NCI-H510A treated with DMSO at 0.1 percent for 48 hours (cell line): Measurements from ENCODE around the gene HOXD13.

Experiments
- DNase-seq: peaks from one replicate; lab custom pipeline; 2025; lab: John Stamatoyannopoulos, UW

Gene HOXD13

GRCh38 chr2:176132205-176133171 is 40.0 kb downstream of the HOXD13 start:
- DNase-seq, result no peak

- no peak for DNase-seq
Measured at GRCh38 chr2:176133389-176133788, 40.9 kb downstream of the HOXD13 start.

GRCh38 chr2:176134035-176134434 is 41.5 kb downstream of the HOXD13 start:
- no peak for DNase-seq

- DNase-seq, result no peak
Measured at GRCh38 chr2:176135035-176135440, 42.5 kb downstream of the HOXD13 start.

- DNase-seq, result peak; percentile 56
Measured at GRCh38 chr2:176136374-176137251, 44.1 kb downstream of the HOXD13 start.

- DNase-seq, result no peak
Measured at GRCh38 chr2:176137252-176137580, 44.7 kb downstream of the HOXD13 start.

- DNase-seq, result no peak
Measured at GRCh38 chr2:176137906-176138305, 45.4 kb downstream of the HOXD13 start.

- no peak for DNase-seq
Measured at GRCh38 chr2:176138526-176138922, 46.0 kb downstream of the HOXD13 start.

GRCh38 chr2:176138923-176139660 is 46.6 kb downstream of the HOXD13 start:
- DNase-seq, result no peak

- no peak for DNase-seq
Measured at GRCh38 chr2:176139661-176140512, 47.4 kb downstream of the HOXD13 start.

- DNase-seq, result peak; percentile 49
Measured at GRCh38 chr2:176140513-176141317, 48.2 kb downstream of the HOXD13 start.

GRCh38 chr2:176142281-176142680 is 49.8 kb downstream of the HOXD13 start:
- DNase-seq, result no peak
